IPS-NIHi11 (cell line): ENCODE results near the gene APOBEC3G.

ENCODE experiments used
- DNase-seq: peaks from one replicate; pipeline ENCODE4 v3.0.0; 2012; ENCODE audit warnings: mixed read lengths, low spot score

Gene APOBEC3G

DNA sequence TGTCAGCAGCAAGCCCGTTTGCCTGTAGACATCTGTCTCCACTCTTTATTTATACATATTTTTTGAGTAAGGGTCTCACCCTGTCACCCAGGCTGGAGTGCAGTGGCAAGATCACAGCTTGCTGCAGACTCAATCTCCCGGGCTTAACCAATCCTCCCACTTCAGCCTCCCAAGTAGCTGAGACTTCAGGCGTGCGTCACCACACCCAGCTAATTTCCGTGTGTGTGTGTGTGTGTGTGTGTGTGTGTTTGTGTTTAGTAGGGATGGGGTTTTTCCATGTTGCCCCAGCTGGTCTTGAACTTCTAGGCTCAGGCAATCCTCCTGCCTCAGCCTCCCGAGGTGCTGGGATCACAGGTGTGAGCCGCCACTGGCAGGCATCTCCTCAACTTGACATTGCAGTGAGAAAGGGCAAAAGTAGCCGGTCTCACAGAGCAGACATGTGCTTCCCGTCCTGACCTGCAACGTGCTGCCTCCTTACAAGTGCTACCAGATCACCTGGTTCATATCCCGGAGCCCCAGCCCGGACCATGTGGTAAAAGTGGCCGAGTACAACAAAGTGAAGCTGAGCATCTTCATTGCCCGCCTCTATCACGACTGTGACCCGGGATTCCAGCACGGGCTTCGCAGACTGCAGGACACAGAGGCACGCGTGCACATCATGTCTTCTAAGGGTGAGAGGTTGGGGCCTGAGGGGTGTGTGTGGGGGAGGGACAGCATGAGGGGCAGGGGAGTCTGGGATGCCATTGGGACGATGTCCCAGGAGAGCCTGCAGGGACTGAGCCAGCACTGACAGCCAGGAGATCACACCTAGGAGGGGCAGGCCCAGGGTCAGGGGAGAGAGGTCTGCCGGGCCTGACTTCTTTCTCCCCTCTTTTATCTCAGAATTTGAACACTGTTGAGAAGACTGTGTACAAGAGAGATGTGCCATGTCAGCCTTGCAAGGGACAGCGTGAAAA is 14.3 kb downstream of the APOBEC3G start:
- DNase-seq: no peak

DNA sequence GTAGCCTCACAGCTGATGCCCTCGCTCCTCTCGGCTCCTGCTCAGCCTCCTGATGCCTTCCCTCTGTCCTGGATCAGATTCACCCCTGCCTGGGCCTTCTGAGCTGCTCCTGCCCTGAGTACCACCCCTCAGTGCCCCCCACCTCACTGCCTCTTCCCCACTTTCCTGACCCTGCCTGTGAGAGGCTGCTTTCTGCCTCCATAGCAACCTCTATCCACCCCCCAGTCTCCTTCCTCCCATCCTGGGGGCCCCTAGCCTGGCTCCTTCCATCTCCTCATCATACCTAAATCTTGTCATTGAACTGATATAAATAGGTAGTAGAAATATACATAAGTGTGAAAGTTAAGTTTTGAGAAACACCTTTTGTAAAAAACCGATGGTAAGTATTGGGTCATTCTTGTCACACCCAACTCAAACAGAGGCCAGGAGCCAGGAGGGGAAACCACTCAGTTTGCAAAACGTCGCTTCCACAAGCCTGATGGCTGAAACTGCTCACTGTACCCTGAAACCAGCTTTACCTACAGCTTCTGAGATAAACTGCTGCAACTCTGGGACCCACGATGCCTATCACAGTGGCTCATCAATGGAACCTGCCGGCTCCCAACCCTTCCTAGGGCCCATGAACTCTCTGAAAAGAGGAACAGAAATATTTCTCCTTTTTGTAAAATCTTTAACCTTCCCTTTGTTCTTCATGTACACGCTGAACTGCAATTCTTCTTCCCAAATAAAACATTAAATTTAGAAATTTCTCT is 15.2 kb downstream of the APOBEC3G start:
- DNase-seq: no peak

DNA sequence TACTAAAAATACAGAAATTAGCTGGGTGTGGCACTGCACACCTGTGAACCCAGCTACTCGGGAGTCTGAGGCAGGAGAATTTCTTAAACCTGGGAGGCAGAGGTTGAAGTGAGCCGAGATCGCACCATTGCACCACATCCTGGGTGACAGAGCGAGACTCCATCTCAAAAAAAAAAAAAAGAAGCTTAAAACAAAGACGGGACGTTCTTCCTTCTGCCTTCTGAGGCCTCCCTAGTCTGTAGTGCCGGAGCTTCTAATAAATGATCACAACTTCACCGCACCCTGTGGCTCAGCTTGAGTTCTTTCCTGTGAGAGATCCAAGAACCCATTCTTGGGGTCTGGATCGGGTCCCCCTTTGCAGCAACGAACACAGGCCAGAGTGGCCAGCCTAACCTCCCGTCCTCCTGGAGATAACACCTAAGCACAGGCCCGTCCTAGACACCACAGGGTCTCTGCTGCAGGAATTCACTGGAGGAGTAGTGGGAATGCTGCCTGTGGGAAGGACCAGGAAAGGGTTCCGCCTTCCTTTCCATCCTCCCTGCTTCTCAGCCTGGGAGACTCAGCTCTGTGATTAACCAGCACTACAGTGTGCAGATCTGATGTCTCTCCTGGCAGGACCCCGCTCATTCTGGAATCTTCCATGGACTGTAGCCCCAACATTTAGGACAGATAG is 17.8 kb downstream of the APOBEC3G start:
- no peak for DNase-seq

- no peak for DNase-seq
These were observed 18.9 kb downstream of the APOBEC3G start for GRCh38 chr22:39095971-39096370.

DNA sequence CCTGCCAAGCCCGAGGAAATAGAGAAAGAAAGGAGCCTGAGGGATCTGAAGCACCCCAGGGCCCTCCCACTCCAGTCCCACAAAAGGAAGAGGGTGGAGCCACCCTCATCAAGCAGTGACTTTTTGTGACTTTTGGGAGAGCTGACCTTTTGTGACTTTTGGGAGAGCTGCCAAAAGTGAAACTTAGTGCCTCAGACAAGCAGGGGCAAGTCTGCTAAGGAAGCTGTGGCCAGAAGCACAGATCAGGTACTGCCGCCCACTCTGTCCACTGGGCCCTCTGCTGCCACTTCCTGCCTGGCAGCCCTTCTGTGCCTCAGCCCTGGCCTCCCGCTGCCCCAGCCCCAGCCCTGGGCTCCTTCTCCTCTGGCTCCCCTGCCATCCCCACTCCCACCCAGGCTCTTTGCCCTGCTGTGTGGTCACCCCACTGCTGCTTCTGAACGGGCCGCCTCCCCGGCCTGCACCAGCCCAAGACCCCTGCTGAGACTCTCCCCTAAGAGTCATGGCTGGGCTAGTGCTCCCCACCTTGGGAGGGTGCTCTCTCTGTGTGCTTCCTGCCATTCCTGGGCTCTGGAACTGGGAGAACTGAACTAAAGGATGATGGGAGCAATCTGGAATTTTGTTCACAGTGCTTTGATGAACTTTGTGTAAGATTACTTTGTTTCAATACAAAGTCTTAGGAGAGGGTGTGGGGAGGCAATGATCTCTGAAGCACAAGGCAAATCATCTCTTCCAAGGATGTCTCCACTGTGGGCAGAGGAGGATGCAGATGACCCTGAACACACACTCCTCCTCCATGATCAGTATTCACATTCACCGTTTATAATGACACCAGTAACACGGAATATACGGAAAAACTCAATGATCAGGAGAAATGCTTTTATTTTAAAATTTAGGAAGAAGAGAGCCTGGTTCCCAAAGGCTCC is 20.3 kb downstream of the APOBEC3G start, which contains the start of gene APOBEC3H:
TSS of gene APOBEC3H (plus strand) at position 147 of the 923 bp plus-strand sequence. CDS start 3,035 bp downstream, outside the sequence.
- no peak for DNase-seq

GRCh38 chr22:39098026-39098425 is 21.0 kb downstream of the APOBEC3G start:
- DNase-seq: peak; percentile 68

GRCh38 chr22:39098576-39098975 is 21.5 kb downstream of the APOBEC3G start:
- DNase-seq: no peak

DNA sequence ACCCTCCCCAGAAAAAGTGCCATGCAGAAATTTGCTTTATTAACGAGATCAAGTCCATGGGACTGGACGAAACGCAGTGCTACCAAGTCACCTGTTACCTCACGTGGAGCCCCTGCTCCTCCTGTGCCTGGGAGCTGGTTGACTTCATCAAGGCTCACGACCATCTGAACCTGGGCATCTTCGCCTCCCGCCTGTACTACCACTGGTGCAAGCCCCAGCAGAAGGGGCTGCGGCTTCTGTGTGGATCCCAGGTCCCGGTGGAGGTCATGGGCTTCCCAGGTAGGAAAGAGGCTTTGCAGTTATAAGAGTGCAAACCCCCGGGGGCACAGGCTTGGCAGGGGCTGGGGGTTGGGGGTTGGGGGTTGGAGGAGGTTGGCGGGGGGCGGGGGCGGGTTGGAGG is 24.2 kb downstream of the APOBEC3G start:
- no peak for DNase-seq

GRCh38 chr22:39103431-39103830 is 26.4 kb downstream of the APOBEC3G start:
- DNase-seq: no peak

DNA sequence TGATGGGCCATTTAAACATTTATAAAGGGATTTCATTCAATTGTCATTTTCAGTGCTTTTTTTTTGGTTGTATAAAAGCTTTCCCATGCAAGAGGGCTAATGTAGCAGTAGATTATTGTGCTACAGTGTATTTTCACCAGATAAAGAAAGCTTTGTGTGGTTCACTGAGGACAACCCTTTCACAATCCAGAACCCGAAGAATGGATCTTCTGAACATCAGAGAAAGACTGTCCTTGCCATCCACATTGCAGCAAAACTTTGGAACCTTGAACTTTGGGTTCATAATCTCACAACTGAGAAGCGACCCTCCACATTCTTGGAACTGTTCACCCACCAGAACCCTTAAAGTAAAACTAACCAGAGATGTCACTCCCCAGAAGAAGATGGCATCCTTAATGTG is 29.3 kb downstream of the APOBEC3G start:
- no peak for DNase-seq

DNA sequence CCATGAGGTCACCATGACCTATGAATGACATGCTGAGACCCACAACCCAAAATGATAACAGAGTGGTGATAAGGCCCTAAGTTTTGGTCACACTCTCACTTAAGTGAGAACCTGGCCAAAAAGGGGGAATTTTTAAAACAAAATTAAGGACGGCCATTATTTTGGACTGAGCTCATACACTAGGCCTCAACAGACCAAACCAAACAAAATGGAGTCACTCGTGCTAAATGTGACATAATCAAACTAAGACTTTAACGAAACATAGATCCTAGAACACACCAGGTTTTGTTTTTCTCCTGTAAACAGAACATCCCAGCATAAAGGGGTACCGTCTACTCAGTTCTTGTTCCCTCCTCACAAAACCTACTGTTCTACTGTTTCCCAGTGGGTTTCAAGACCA is 31.4 kb downstream of the APOBEC3G start:
- DNase-seq: no peak

GRCh38 chr22:39109361-39109760 is 32.3 kb downstream of the APOBEC3G start:
- DNase-seq: no peak

DNA sequence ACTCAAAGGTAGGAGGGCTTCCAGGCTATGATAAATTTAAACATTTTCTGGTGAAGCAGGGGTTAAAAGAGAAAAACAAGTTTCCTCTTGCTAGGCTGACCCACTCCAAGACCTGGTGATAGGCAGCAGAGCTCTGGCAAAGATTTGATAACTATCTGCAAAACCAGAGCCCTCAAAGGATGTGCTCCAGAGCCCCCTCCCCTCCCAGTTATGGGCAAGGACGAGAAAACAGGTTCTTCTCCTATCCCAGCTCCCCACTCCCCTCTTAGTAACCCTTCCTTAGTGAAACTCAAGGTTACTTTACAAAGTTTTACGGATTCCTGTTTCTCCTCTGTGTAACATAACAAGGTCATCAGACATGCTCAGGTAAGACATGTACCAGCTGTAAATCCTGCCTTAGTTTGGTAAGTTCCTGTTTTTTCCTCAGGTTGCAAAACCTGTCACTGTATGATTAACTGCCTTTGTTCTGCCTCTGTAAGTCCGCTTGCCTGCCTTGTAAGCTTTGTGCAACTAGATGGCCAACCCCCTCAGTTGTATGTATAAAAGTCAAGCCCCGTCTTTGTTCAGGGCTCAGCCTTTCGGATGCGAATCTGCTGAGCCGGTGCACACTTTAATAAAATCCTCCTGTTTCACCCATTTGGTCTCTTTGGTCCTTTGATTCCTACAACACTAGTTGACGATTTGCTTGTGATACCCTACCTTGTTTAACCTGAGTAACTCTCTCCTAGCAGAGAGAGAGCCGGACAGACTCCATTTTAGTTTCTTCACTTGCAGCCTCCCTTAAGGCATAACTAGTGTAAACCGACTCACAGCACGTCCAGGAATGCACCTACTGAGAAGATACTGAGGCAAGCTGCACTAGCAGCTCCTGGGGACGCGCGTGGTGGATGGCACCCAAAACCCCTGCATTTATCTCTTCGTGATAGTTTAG is 33.8 kb downstream of the APOBEC3G start:
- DNase-seq: peak; percentile 4

DNA sequence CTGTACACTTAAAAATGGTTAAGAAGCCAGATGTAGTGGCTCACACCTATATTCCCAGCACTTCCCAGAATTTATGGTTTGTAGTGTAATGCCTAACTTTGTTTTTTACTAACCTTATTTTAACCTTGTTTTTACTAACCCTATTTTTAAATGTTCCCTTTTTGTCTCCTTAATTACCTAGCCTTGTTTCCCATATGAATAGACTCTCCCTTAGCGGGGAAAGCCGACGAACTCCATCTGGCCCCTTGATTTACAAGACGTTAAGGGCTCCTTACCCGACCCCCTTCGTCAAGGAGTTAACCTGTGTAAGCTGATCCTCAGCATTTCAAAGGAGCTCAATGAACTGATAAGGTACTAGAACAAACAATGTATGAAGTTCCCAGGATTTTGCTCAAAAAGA is 37.0 kb downstream of the APOBEC3G start:
- peak; percentile 40 for DNase-seq

DNA sequence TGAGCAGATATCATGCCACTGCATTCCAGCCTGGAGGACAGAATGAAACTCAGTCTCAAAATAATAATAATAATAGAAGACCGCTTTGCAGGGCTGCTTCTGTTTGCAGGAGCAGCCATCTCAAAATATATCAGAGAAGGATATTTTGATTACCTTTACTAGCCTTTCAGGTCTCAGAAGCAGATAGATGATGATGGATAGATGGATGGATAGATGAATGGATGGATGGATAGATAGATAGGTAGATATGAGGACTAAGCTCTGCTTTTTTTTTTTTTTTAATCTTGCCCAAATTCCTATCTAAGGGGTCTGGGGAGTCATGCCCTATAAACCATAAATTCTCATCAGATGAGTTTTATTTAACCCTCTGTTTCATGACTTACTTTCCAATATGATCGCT is 38.5 kb downstream of the APOBEC3G start:
- DNase-seq: no peak

- DNase-seq: no peak
These were observed 39.0 kb downstream of the APOBEC3G start for GRCh38 chr22:39115977-39116621.

DNA sequence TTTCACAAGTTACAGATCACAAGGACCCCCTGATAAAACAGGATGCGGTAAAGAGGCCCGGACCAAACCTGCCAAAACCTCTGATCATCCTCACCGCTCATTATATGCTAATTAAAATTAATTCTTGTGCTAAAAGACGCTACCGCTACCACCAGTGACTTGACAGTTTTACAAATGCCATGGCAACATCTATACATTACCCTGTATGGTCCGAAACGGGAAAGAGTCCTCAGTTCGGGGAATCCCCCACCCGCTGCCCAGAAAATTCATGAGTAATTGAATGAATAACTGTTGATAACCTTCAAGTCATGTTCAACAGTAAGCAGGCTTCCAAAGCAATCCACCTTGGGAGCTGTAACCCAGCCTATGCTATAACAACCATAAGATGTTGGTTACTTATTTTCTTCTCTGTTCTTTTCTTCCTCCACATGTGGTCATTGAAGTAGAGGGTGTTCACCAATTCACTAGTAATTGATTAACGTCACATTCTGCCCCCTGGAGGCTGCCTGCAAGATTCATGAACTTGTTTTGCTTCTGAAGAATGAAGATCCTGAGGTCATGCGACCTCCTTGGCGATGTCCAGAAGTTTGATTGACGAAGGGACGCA is 40.6 kb downstream of the APOBEC3G start:
- DNase-seq: peak; percentile 39

GRCh38 chr22:39120983-39121382 is 43.9 kb downstream of the APOBEC3G start:
- DNase-seq: no peak

- peak; percentile 2 for DNase-seq
These were observed 45.8 kb downstream of the APOBEC3G start for GRCh38 chr22:39122772-39123470.
